MV-4-11 (cell line): ENCODE results near the gene FAM131A.

Experiments
- DNase-seq: peaks from one replicate; lab custom pipeline; 2025; lab: John Stamatoyannopoulos, UW

FAM131A gene

DNA sequence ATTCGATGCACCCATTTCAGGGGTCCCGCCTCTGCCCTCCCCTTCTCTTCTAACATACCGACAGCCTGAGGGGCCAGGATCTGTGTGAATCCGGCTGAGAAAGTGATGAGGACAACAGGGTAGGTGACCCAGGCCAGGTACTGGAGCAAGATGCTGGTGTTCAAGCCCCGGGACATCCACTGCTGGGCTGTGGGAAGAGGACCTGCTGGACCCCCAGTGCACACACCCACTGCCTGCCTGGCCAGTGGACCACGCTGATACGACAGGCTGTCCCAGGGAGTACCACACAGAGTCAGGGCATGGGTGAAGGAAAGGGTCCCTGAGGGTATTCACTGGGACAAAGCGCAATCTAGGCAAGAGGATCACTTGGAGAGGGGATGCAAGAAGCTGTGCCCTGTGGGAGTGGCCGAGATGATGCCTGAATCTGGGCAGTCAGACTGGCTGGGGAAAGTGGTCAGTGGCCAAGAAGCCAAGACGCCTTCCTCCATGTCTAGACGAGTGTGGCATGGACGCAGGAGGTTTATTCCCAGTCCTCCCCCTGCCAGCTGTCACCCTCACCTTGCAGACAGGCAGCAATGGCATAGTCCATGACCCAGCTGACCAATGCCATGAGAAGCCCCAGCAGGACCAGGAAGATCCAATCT, 20.8 kb downstream of the FAM131A start:
- DNase-seq, result no peak

DNA sequence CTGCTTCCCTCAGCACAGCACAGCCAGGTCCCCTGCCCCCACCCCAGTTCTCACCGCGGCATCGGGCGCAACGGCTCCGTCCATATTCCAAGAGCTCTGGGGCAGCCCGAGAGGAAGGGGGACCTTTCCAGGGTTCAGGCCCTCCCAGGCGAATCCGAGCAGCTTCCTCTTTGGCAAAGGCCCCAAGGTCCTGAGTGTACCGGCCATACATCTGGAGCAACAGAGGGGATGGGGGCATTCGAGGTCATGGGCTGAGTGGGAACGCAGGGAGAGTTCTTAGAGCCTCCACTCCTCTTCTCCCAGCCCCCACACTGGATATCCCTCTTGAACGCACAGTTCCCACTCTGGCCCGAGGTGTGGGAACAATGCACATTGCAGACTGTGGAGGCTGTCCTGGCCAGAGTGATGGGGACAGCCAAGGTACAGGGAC, 21.5 kb downstream of the FAM131A start:
- no peak for DNase-seq

GRCh38 chr3:184359610-184360009, 22.2 kb downstream of the FAM131A start:
- DNase-seq, result no peak

DNA sequence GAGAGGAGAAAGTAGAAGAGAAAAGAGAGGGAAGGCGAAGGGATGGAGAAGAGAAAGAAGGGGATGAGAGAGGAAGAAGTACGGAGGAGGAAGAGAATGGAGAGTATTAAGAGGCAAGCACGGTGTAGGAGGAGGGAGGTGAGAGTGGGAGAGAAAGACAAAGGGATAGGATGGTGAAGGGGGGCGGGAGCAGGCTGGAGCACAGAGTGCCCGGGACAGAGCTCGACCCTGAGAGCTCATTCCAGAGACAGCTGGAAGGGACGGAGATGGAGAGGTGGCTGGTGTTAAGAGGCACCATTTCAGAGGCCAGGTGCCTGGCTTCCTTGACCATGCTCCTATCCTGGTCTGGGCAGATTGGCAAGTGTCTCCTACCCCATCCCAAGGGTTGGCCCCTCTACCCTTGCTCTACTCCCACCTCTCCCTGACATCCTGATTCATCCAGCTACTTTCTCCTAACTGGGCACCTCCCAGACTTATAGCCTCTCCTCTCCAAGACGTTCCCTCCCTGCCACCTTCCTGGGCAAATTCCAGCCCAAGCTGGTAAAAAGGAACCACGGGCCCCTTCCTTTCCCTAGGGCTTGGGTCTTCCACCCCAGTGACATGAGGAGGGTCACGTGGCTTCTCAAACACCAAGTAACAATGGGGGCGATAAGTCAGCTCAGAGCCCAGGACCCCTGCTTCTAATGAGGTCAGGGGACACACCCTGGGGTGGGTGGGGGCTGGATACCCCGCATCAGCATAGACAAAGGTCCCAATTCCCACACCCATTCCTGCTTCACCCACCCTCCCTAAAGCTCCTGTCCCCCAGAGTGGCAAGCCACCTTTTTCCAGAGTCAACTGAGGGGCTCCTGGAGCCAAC, 22.9 kb downstream of the FAM131A start:
- DNase-seq, result no peak

- DNase-seq, result no peak
Measured at GRCh38 chr3:184360929-184361531, 23.6 kb downstream of the FAM131A start.

DNA sequence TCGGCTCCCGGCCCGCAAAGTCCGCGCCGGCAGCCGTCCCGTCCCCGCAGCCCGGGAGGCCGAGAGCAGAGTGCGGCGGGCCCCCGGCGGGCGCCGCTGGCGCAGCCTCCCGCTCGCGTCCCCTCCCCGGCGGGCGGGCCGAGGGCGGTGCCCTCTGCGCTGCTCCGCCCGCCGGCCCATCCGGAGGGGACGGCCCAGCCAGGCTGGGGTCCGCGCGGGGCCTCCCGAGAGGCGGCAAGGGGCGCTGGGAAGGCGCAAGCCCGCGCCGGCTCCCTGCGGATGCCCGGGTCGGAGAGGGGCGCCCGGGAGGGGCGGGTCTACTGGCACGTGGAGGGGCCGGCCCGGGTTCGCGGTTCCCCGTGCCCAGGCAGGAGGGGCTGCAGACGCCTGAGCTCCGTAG, 24.1 kb downstream of the FAM131A start, which contains the start of the genes CLCN2 and POLR2H:
Gene CLCN2, minus strand, starts transcription at position 74 of the 400 bp plus-strand sequence. CDS start 126 bp downstream, outside the sequence.
Gene POLR2H, plus strand, starts transcription at position 179 of the 400 bp plus-strand sequence. CDS start 1,783 bp downstream, outside the sequence.
- DNase-seq, result peak; percentile 19

GRCh38 chr3:184361932-184362667, 24.7 kb downstream of the FAM131A start:
- DNase-seq, result peak; percentile 33

- DNase-seq, result peak; percentile 97
Measured at GRCh38 chr3:184362668-184363546, 25.5 kb downstream of the FAM131A start.

DNA sequence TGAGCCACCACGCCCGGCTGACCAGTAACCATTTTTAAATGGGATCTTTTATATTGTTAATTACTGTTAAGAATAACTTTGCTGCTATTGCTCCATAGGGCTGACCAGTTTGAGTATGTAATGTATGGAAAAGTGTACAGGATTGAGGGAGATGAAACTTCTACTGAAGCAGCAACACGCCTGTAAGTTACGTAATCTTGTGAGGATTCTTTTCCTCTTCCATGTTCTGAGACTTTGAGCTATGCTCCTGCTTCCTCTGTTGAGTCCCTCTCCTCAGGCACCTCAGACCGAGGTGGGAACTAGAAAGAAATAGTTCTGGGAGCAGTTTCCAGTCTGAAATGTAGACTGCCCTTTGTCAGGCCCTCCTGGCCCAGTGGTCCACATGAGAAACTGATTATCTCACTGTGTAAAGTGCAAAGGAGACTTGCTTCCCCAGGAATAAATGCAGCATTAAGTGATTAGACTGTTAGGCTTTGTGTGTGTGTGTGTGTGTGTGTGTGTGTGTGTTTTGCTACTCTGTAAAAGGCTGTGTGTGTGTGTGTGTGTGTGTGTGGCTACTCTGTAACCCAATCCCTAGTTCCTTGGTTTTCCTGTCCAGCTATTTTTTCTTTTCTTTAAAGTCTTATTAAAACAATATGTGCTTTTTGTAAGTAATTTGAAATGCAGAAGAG, 29.4 kb downstream of the FAM131A start:
- peak; percentile 15 for DNase-seq

- no peak for DNase-seq
Measured at GRCh38 chr3:184368116-184368515, 30.7 kb downstream of the FAM131A start.

GRCh38 chr3:184368586-184369183, 31.3 kb downstream of the FAM131A start:
- DNase-seq, result no peak

DNA sequence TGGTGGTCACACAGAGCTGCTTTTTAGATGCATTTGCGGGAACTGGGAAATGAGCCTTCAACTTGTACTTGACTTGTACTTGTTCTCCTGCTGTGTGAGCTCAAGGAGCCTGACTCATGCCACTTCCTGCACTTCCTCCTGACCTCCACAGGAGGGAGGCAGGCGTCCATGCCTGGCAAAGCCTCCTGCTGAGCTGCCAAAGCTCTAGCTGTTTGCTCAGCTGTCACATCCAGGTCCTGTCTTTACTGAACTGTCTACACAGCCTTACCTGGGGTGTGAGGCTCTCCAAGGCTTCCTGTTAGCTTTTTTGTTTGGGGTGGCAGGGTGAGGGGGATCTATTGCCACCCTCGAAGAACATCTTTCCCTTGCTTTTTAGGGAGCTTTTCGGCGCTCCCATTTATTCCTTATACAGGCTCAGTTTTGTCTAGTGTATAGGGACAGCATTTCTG, 34.2 kb downstream of the FAM131A start:
- peak; percentile 81 for DNase-seq

- no peak for DNase-seq
Measured at GRCh38 chr3:184372296-184372821, 35.0 kb downstream of the FAM131A start.

DNA sequence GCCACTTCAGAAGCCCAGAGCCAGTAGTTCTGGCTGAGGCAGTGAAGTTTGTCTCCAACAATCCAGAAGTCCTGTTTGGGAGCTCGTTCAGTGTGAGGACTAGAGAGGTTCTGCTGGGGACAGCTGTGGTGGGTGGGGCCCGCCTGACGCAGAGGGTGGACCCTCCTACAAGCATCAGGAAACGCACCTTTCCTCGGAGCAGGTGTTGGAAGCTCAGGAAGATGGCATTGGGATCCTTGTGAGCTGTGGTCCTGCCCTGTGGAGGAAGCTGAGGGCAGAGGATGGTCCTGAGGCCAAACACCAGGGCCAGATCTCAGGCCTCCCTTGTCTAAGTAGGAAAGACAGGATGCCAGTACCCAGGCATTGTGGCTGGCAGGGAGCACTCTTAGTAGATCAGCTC, 35.5 kb downstream of the FAM131A start:
- DNase-seq, result no peak

DNA sequence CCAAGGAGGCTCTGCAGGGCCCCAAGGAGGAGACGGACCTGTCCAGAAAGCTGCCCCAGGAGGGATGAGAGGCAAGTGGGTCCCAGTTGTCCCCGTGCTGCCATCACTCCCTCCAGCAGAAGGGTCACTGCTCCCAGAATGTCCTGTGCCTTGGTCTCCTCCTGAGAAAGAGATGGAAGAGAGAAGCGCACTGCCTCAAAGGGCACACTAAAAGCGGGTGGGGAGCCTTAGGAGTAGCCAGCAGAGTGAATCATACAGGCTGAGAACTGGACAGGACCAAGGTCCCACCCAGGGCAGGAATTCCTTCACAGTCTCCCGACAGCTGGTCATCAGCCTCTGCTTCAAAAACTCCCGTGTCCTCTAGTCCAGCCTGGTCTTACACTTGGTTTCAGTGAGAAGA, 36.0 kb downstream of the FAM131A start:
- DNase-seq, result no peak

DNA sequence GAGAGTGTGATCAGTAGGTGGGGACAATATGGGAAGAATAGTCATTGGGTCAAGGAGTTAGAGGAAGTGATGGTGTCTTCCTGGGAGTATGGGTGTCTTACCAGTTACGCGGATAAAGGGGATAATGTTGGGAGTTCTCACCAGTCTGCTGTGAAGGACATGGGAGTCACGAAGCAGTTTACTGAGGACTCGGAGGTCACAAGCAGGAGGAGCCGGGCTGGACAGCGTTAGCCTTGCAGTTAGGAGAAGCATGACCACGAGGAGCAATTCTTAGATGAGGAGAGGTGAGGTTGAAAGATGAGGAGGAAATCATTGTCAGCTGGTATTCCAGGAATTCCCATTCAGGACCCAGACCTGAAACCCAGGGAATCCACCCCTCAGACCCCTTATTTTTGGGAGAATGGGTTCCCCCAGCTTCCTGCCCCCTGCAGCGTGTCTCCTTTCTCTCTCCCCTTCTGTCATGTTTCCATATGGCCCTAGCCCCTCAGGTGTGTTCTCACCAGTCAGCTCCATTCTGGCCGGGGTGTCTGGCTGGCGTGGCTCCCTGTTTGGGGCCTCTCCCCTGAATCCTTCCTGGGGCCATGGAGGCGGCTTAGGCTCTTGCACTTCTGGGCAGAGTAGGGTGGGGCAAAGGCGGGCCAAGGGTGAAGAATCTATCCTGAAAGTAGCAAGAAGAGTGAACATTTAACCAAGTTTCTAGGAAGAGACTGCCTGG, 38.5 kb downstream of the FAM131A start:
- DNase-seq, result no peak

DNA sequence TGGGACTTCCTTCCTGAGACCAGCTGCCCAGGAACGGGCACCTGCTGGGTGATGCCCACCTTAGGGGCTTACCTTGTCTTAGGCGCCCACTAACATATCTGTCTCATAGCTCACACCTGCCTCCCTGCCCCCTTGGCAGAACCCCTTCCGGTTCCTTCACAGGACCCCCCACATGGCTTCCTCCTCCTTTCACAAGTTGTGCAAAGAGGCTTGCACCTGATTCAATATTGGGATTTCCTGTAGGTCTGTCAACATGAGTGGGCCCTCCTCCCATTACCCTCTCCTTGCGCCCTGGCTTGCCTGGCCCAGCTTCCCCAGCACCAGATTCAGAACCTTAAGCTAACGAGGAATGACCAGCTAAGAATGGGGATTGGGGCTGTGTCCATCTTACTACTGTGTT, 40.0 kb downstream of the FAM131A start:
- DNase-seq, result no peak

- DNase-seq, result no peak
Measured at GRCh38 chr3:184377882-184378445, 40.6 kb downstream of the FAM131A start, which contains the start of gene THPO. THPO (minus strand) TSS chr3:184378207; CDS start chr3:184376259, 1,948 bp downstream.
